Measurements from ENCODE around the gene CHRNE. TPM values are rescaled to one million over a fixed set of nuclear protein-coding genes. Genes with fewer than 3 reads are reported as not detected.

CHRNE gene
- total and polyA plus RNA-seq, 2 of the 13 experiments (the other 11 are each of a cell fraction or from before 2014, with no cell fraction given) = 0.53 to 0.59 TPM

- TF ChIP-seq ZNF567 (CRISPR knock-in tag; IDR thresholded peaks at IDR 0.05; ENCODE audit: borderline replicate concordance) (no peak), SETDB1 (CRISPR knock-in tag; IDR thresholded peaks at IDR 0.05; ENCODE audit: borderline replicate concordance) (no peak), ZNF30 (CRISPR knock-in tag; IDR thresholded peaks at IDR 0.05) (no peak), MNT (IDR thresholded peaks at IDR 0.05) (no peak), NFRKB (IDR thresholded peaks at IDR 0.05) (no peak), SMC3 (IDR thresholded peaks at IDR 0.05; ENCODE audit: low read length) (peak; percentile 32), ELF3 (CRISPR knock-in tag; IDR thresholded peaks at IDR 0.05) (0 out of 2 replicates have a peak, but pooled peaks have one; percentile 19), ZNF839 (CRISPR knock-in tag; IDR thresholded peaks at IDR 0.05; ENCODE audit: borderline replicate concordance) (no peak), HNF4A (CRISPR knock-in tag; IDR thresholded peaks at IDR 0.05) (0 out of 2 replicates have a peak, but pooled peaks have one; percentile 11), KLF16 (CRISPR knock-in tag; IDR thresholded peaks at IDR 0.05) (no peak), ETV5 (CRISPR knock-in tag; IDR thresholded peaks at IDR 0.05; ENCODE audit: borderline replicate concordance) (0 out of 2 replicates have a peak, but pooled peaks have one; percentile 48), CBX2 (IDR thresholded peaks at IDR 0.05; ENCODE audit: low read depth, low read length) (no peak), CBX2 (CRISPR knock-in tag; IDR thresholded peaks at IDR 0.05; ENCODE audit: low read depth) (no peak), ZFP1 (CRISPR knock-in tag; IDR thresholded peaks at IDR 0.05) (no peak), EEA1 (CRISPR knock-in tag; IDR thresholded peaks at IDR 0.05; ENCODE audit: borderline replicate concordance) (no peak), SP4 (CRISPR knock-in tag; IDR thresholded peaks at IDR 0.05) (0 out of 2 replicates have a peak, but pooled peaks have one; percentile 37), DZIP1 (CRISPR knock-in tag; IDR thresholded peaks at IDR 0.05) (0 out of 2 replicates have a peak, but pooled peaks have one; percentile 31), ZNF652 (CRISPR knock-in tag; IDR thresholded peaks at IDR 0.05; ENCODE audit: borderline replicate concordance, low read depth) (no peak), ZNF335 (CRISPR knock-in tag; IDR thresholded peaks at IDR 0.05) (no peak), SSRP1 (CRISPR knock-in tag; IDR thresholded peaks at IDR 0.05) (no peak), RNF2 (conservative IDR thresholded peaks at IDR 0.05; ENCODE audit: low read depth) (no peak), THAP7 (CRISPR knock-in tag; IDR thresholded peaks at IDR 0.05) (no peak), ZZZ3 (CRISPR knock-in tag; IDR thresholded peaks at IDR 0.05; ENCODE audit: borderline replicate concordance) (no peak), REL (CRISPR knock-in tag; conservative IDR thresholded peaks at IDR 0.05) (no peak), ZBTB33 (CRISPR knock-in tag; IDR thresholded peaks at IDR 0.05) (no peak)
Observed at GRCh38 chr17:4934173-4934979, 31.5 kb upstream of the CHRNE start (continued).
